Hematopoietic multipotent progenitor cell treated with erythropoietin and hydrocortisone succinate and interleukin-3 and kit ligand, for 17 days (in vitro differentiated cells): ENCODE data around the gene DNAJC12.
A peak's percentile ranks its signal among the peaks of the same experiment; 100 is the strongest.
"Not testable (repeated sequence)": the region's sequence is repeated elsewhere in the genome, so short reads cannot be mapped to it uniquely, and the experiment has no call there.

Experiments
- DNase-seq: peaks from one replicate; pipeline ENCODE4 v3.0.0-alpha.2; 2015; ENCODE audit warnings: low spot score

DNAJC12 gene

GRCh38 chr10:67792653-67793052 lies 45.3 kb downstream of the DNAJC12 start:
- DNase-seq = no peak

- no peak for DNase-seq
These were observed 47.2 kb downstream of the DNAJC12 start for GRCh38 chr10:67790534-67791408.

- no peak for DNase-seq
These were observed 48.2 kb downstream of the DNAJC12 start for GRCh38 chr10:67789769-67790168.

DNA sequence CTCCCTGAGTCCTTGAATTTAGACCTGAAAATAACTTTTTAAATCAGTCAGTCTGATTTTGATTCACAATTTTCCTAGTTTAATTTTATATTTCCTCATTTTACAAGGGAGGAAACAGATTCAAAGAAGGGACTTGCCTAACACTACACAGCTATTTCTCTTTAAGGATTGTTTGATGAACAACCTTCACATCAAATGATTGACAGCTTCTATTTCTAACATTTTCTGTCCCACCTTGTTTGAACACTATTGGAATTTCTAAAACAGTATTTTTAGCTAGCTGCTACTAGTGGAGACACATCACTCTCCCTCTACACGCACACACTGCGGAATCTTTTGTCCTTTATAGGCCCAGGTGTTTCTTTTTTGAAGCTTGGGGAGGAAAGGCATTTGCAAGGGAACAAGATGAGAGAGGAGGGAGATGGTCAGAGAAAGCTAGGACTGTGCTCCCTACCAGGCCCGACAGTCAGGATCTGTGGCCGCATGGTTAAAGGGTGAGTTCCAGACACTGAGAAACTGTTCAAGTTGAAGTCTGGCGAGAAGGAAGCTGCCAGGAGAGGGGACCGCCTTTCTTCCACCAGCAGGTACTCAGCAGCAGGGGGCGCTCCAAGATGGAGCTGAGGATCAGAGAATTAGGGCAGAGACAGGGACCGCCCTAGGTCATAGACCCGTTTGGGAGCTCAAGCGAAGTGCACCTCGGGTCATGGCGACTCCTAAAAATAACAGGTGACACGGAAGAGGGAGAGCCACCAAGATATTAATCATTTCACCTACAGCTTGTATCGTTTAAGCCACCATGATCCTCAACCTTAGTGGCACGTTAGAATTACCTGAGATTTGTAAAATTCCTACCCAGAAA lies 49.7 kb downstream of the DNAJC12 start:
- DNase-seq = peak; percentile 81

DNA sequence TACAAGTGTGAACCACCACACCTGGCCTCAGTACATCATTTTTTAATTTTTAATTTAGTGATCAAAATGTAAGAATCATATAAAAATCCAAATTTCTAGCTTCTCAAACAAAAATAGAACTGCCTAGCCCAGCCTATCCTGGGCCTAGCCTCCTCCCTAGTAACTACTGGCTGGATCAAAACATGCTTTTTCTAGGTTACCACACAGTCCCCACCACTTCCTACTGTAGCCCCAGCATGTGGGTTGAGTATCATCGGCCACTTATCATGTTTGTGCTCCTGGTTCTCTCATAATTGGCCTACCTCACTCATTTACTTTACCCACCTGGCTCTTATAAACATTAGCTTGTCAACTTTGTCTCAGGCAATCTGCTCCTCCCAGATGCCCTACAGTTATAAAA lies 52.9 kb downstream of the DNAJC12 start:
- DNase-seq = no peak

- no peak for DNase-seq
These were observed 53.5 kb downstream of the DNAJC12 start for GRCh38 chr10:67784474-67784873.

DNA sequence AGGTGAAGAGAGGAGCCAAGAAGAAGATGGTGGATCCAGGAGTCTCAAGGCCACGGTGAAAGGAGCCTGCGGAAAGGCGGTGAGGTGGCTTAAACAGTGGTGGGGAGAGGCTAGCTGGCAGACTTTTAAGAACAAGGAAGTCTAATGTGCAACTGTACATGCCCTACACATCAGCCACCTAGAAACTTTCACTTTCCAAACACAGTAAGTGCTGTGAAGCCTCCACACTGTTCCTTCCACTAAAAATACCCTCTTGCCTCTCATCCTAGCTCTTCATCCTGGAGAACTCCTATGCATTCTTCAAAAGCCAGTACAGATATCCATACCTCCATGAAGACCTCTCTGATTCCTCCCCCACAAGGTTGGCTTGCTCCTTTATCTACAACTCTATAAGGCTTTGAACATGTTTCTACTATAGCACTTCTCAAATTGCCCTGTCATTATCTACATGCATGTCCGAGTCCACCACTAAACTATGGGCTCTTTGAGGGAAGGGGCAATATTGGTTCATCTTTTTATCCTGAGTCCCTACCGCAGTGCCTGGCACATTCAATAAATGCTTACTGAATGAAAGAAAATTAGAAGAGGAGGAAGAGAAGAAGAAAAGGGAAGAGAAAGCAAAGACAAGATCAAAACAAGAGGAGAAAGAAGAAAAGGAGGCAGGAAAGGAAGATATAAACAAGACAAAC lies 54.2 kb downstream of the DNAJC12 start:
- DNase-seq = no peak

DNA sequence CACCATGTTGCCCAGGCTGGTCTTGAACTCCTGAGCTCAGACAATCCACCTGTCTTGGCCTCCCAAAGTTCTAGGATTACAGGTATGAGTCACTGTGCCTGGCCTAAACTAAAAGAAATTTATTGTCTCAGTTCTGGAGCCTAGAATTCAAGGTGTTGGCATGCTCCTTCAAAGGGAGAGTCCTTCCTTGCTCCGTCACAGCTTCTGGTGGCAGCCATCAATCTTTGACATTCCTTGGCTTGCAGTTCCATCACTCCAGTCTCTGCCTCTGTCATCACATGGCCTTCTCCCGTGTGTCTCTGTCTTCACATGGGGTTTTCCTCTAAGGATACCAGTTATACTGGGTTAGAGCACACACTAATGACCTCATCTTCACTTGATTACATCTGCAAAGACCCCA lies 55.5 kb downstream of the DNAJC12 start:
- DNase-seq = no peak

DNA sequence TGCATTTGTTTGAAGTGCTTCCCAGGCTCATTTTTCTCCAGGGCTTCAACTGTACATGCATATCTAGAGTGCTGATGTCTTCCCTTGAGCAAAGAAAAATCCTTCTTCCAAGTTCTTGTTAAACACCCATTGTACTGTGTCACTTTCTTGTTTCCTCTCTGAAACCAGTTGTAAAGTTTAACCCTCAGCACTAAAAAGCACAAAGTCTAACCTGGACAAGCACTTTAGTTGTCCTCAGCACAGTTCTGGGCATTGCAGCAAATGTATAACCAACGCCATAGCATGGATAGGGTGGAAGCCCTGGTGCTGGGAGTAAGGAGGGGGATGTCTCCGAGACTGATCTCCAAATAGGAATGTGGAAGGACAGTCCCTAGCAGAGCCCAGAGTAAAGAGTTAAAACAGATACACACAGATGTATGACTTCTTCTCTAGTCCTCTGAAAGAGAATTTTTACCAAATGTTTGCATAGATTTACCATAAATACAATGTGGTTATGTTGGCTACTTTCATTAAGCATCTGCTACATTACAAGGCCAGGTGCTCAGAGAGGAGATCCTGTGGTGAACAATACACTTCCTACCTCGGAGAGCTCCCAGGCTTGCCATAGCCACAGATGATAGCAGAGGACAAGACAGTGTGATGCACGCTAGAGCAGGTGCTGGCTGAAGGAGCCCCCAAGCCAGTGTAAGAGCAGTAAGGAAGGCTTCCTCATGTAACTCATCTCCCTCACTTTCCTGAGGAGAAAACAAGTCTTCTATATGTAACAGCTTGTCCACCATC lies 57.0 kb downstream of the DNAJC12 start:
- no peak for DNase-seq

GRCh38 chr10:67780204-67780621 lies 57.8 kb downstream of the DNAJC12 start:
- not testable (repeated sequence) for DNase-seq

DNA sequence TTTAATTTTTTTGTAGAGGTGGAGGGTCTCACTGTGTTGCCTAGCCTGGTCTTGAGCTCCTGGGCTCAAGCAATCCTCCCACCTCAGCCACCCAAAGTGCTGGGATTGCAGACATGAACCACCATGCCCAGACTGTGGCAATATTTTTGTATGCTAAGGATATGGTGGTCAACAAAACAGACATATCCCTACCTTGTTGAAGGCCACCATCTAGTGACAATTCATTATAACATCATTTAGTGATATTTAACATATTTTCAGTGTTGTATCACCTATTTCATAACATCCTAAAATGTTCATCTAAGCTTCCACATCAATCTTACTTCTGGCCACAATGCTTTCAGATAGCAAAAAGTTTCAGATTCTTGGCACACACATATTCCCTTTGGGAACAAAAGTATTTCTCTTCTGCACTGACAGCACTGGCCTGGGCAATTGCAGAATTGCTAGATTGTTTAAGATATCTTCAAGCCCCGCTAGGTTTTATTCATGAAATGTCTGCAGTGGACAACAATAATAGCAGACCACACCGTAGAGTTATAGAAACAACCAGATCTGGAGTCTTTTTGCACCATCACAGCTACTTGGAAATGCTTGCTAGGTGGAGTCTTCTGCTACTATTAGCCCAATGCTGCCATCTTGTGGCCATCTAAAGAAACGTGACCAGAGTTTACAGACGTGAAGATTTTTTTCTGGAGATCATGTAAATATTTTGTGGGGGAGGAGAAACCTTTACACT lies 58.4 kb downstream of the DNAJC12 start:
- DNase-seq = peak; percentile 83

DNA sequence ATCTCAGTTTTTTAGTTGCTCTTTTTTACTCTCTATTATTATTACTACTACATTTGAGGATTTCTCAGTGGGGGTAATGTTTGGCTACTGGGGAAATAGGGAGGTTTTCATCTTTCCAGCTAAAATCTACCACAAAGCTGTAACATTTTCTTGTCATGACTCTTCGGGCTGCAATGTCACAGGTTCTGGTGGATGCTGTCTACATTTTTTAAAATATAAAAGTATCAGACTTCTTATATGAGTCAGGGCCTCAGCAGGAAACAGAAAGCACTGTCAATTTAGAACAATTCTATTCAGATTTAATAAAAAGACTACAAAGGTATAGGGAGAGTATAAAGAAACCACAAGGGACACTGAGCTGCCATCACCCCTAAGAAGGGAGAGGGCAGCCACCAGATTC lies 61.6 kb downstream of the DNAJC12 start:
- no peak for DNase-seq

DNA sequence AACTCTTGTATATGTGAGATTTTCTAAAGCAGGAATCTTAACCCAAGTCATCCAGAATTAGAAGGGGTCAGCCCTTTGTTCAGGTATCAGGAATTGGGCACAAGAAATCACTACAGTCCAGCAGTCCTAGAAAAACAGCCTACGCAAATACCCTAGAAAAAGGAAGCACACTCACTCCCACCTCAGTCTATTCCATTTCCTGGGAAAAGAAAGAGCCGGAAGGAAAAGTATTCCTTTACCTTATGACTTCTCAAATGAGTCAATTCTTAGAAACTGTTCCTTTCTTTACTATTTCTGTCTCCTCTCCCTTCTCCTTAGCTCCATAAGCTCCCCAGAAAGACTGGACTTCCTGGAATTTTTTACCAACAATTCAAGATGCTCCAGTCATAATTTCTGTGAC lies 62.7 kb downstream of the DNAJC12 start:
- no peak for DNase-seq

DNA sequence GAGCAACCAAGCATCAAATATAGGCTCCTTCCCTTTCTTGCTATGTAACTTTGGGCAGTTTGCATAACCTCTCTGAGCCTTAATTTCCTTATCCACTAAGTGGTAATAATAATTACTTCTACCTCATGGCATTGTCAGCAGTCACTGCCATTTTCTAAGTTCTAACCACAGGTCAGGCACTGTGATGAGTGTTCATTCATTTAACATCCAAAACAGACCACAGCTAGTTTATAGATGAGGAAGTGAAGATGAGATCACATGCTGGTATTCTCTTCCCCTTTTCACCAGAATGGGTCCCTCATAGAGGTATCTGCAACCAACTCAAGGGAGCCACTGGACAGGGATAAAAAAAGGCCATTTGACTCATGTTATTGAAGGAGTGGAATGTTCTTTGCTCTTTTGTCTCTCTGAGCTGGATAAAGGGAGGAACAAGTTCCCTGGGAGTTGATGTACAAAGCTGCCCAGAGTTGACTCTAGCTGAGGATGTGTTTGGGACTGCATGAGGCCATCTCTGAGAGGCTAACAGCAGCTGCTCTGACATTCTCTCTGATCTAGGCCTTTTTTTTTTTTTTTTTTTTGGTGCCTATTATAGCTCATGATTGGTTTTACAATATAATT lies 65.0 kb downstream of the DNAJC12 start:
- DNase-seq = no peak

- no peak for DNase-seq
These were observed 65.8 kb downstream of the DNAJC12 start for GRCh38 chr10:67772151-67772550.

- no peak for DNase-seq
These were observed 66.8 kb downstream of the DNAJC12 start for GRCh38 chr10:67771200-67771599.

DNA sequence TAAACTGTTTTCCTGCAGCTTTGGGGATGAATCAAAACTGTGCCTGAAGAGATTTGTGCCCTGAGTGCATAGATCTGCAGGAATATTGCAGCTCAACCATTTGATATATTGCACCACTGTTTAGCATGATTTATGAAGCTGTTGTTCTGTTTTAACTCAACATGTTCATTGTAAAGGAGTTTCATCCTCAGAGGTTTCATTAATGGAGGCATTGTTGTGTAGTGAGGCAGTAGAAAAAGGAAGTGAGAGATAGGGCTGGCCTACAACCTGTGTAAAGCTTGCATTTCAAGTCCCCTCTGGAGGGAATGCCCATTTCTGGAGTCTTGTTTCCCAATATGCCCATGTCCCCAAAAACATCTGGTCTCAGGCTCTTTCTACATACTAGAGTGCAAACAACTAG lies 67.5 kb downstream of the DNAJC12 start:
- DNase-seq = no peak

DNA sequence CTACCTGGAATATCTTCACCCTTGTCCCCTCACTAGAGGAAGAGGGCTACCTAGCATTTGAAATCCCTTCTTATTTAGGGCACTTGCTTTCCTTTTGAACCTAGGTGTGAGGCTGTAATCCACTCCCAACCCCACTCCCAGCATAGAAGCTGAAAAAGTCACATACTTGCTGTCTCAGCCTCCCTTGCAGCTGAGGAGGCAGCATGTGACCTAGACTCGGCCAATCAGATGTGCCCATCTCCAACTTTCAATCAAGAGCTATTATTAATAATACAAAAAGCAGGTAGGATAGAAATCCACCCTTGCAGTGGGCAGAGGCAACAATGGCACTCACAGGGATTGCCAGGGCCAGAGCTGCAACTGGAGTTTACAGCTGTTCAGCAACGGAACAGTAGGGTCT lies 70.7 kb downstream of the DNAJC12 start:
- no peak for DNase-seq

DNA sequence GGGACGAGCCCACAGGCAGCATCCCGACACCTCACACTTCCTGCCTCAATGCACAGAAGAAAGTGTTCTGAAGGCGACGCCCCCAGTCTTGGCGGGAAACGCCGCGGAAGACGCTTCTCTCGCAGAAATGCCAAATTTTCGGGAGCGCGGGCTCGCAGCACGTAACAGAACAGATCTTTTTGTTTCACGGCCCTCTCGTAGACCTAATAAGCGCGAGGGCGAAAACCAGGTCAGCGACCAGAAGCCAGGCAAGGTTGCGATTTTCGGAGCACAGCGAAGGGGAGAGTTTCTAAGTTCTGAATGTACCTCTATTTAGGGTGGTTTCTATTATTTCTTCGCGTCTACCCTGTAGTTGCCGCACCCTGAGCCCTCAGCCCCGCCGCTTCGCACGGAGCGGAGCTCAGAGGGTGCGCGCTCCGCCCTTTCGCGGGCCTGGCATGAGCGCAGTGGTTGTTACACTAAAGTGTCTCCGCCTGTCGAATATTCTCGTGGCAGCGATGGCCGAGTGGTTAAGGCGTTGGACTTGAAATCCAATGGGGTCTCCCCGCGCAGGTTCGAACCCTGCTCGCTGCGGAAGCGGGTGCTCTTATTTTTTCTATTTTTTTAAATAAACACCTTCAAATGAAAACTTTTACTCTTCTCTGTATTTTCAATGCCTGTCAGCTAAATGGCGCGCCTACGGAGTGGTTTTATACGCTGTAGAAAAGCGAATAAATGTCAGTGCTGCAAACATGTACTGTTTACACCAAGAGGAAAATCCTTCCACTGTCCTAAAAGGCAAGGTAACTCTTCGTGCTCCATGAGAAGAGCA lies 73.8 kb downstream of the DNAJC12 start:
- DNase-seq = peak; percentile 84
